Nephron progenitor cell (in vitro differentiated cells): ENCODE results near the gene TDRD6.

ENCODE experiments used
- DNase-seq: peaks from one replicate; pipeline ENCODE4 v3.0.0; 2021
- H3K27ac Mint-ChIP-seq: 2 replicates; pipeline ENCODE4 v1.8.0; 2021; ENCODE audit warnings: mild to moderate bottlenecking, moderate library complexity, mixed read lengths
- H3K27me3 Mint-ChIP-seq: 2 replicates; pipeline ENCODE4 v1.8.0; 2021; ENCODE audit warnings: mild to moderate bottlenecking, low read depth, mixed read lengths; ENCODE audit not compliant: poor library complexity
- H3K36me3 Mint-ChIP-seq: 2 replicates; pipeline ENCODE4 v1.8.0; 2021; ENCODE audit warnings: low read depth, mixed read lengths
- H3K4me1 Mint-ChIP-seq: 2 replicates; pipeline ENCODE4 v1.8.0; 2021; ENCODE audit warnings: mixed read lengths
- H3K4me3 Mint-ChIP-seq: 2 replicates; pipeline ENCODE4 v1.8.0; 2021; ENCODE audit warnings: mild to moderate bottlenecking, moderate library complexity, mixed read lengths
- H3K9me3 Mint-ChIP-seq: 2 replicates; pipeline ENCODE4 v1.8.0; 2021; ENCODE audit warnings: mild to moderate bottlenecking, moderate library complexity, mixed read lengths
- CTCF ChIP-seq: fragments of 200-600 bp; sonication (generic); IDR thresholded peaks from 2 replicates; pipeline ENCODE4 v1.5.0; 2021; ENCODE audit warnings: antibody characterized with exemption

The TDRD6 gene

GRCh38 chr6:46730921-46731461, 43.3 kb downstream of the TDRD6 start:
- peaks cover 12% of the 10 kb centered on the region for H3K4me1 Mint-ChIP-seq
- peaks cover 23% of the 10 kb centered on the region for H3K27me3 Mint-ChIP-seq
- H3K27ac Mint-ChIP-seq = no peak overlapping the region
- DNase-seq = no peak
- H3K4me3 Mint-ChIP-seq = no peak overlapping the region
- H3K9me3 Mint-ChIP-seq = no peaks in the 10 kb centered on the region
- no peaks in the 10 kb centered on the region for H3K36me3 Mint-ChIP-seq
- TF ChIP-seq CTCF = no peak

- peak overlapping the region; percentile 91 for H3K4me3 Mint-ChIP-seq
- DNase-seq = no peak
- peaks cover 47% of the 10 kb centered on the region for H3K27me3 Mint-ChIP-seq
- no peaks in the 10 kb centered on the region for H3K9me3 Mint-ChIP-seq
- H3K4me1 Mint-ChIP-seq = peaks cover 12% of the 10 kb centered on the region
- H3K36me3 Mint-ChIP-seq = no peaks in the 10 kb centered on the region
- H3K27ac Mint-ChIP-seq = no peak overlapping the region
- TF ChIP-seq CTCF = no peak
Measured at GRCh38 chr6:46733341-46733801, 45.7 kb downstream of the TDRD6 start.

- no peaks in the 10 kb centered on the region for H3K9me3 Mint-ChIP-seq
- no peaks in the 10 kb centered on the region for H3K36me3 Mint-ChIP-seq
- no peak within 1 kb of the TSS for H3K27ac Mint-ChIP-seq
- no peak for TF ChIP-seq CTCF
- H3K27me3 Mint-ChIP-seq = peaks cover 50% of the 10 kb centered on the region
- peaks cover 12% of the 10 kb centered on the region for H3K4me1 Mint-ChIP-seq
- peak; percentile 74 for DNase-seq
- H3K4me3 Mint-ChIP-seq = peak within 1 kb of the TSS; percentile 91
Measured at GRCh38 chr6:46734867-46735719, 47.4 kb downstream of the TDRD6 start, which contains the start of gene PLA2G7. Gene PLA2G7 (minus strand): TSS chr6:46735375. CDS start chr6:46722891, 12,484 bp downstream.

DNA sequence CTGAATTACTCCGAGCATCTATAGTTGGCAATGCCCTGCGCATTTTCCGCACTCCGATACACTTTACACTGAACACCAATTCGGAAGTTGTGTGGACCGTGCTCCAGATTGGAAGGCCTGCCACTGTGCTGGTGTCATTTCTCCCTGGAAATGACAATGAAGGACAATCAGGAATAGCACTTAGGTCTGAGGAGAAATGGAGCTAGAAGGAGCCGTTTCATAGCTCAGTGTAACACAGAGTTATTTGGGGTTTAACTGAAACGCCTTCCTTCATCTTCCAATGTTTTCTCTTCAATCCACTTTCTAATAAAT, 48.0 kb downstream of the TDRD6 start:
- no peaks in the 10 kb centered on the region for H3K9me3 Mint-ChIP-seq
- H3K4me3 Mint-ChIP-seq = peak overlapping the region; percentile 91
- TF ChIP-seq CTCF = no peak
- H3K27me3 Mint-ChIP-seq = peaks cover 50% of the 10 kb centered on the region
- DNase-seq = no peak
- H3K36me3 Mint-ChIP-seq = no peaks in the 10 kb centered on the region
- no peak overlapping the region for H3K27ac Mint-ChIP-seq
- H3K4me1 Mint-ChIP-seq = peaks cover 12% of the 10 kb centered on the region

DNA sequence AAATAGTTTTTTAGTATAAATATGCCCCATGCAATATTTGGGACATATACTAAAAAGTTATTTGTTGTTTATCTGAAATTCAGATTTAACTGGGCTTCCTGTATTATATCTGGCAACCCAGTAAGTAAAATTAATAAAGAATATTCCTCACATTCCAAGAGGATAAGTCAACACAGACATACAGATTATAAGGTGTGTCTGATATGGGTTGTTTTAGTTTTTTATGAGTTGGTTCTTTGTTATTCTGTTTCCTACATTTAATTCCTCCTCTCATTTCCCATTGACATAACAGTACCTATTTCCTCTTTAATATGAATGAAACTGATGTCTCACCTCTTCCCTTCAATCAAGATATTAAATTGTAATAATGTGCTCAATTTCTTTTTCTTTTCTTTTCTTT, 49.2 kb downstream of the TDRD6 start:
- H3K36me3 Mint-ChIP-seq = no peaks in the 10 kb centered on the region
- H3K27ac Mint-ChIP-seq = no peak overlapping the region
- peaks cover 50% of the 10 kb centered on the region for H3K27me3 Mint-ChIP-seq
- TF ChIP-seq CTCF = no peak
- peak overlapping the region; percentile 41 for H3K4me3 Mint-ChIP-seq
- peaks cover 12% of the 10 kb centered on the region for H3K4me1 Mint-ChIP-seq
- no peaks in the 10 kb centered on the region for H3K9me3 Mint-ChIP-seq
- DNase-seq = no peak
